Body of pancreas (tissue), 4 donors: ENCODE measurements around the gene MARVELD2. TPM values are rescaled to one million over a fixed set of nuclear protein-coding genes. Genes with fewer than 3 reads are reported as not detected.
A peak's percentile ranks its signal among the peaks of the same experiment; 100 is the strongest.
"Not testable (repeated sequence)": the region's sequence is repeated elsewhere in the genome, so short reads cannot be mapped to it uniquely, and the experiment has no call there.

ENCODE experiments used
- ATAC-seq: fragments of 150-250 bp; one replicate; pipeline ENCODE4 v1.9.1; 2016
- DNase-seq, 4 donors: peaks; one replicate each; pipeline ENCODE4 v3.0.0-alpha.2; 2019
- H3K27ac ChIP-seq, 4 donors: fragments of 200-600 bp; sonication (generic); 1 replicate in 3 of 4; 2 replicates in 1 of 4; pipeline versions ENCODE4 v1.5.1 to v1.6.1; 2016 to 2019; ENCODE audit warnings: mild to moderate bottlenecking in 1 of 4, mixed read lengths in 1 of 4, moderate library complexity in 1 of 4
- H3K27me3 ChIP-seq, 2 donors: fragments of 200-600 bp; sonication (generic); one replicate each; pipeline ENCODE4 v1.6.0; 2016; ENCODE audit warnings: mild to moderate bottlenecking in 1 of 2
- H3K36me3 ChIP-seq, 2 donors: fragments of 200-600 bp; sonication (generic); replicated peaks in 1 of 2; 2 replicates each; pipeline ENCODE4 v1.5.1; 2016; ENCODE audit warnings: low read depth in 2 of 2; ENCODE audit not compliant: insufficient read depth in 1 of 2
- H3K4me1 ChIP-seq: fragments of 200-600 bp; sonication (generic); one replicate; pipeline ENCODE4 v1.6.0; 2016
- H3K4me3 ChIP-seq, 2 donors: fragments of 200-600 bp; sonication (generic); 1 replicate in 1 of 2; 2 replicates in 1 of 2; pipeline ENCODE4 v1.5.1; 2016 to 2019
- H3K9me3 ChIP-seq, 3 donors: fragments of 200-600 bp; sonication (generic); 1 replicate in 2 of 3; 2 replicates in 1 of 3; pipeline ENCODE4 v1.5.1; 2016
- POLR2A ChIP-seq, 3 donors: fragments of 450-650 bp; IDR thresholded peaks; one replicate each; pipeline ENCODE4 v1.6.1; 2016; ENCODE audit warnings: antibody characterized with exemption in 3 of 3, mild to moderate bottlenecking in 2 of 3
- WGBS, 2 donors: methylation state at CpG; one replicate each; pipeline ENCODE4 v1.1.5; 2017; 5-methylcytosine and 5-hydroxymethylcytosine counted together
- intact Hi-C: fragments of 100-400 bp; cut with DNase I; formaldehyde crosslinking; loops from one replicate; pipeline ENCODE4 v1.15.1; 2023
- total RNA-seq, 2 donors: library from RNA; depleted of rRNA; stranded (reverse); fragments of >200 nt; gene quantifications; one replicate each; pipeline ENCODE4 v1.1.0, GENCODE V29; 2016
- TF ChIP-seq, protein P1 (sequence below), 7 experiments: fragments of 450-650 bp in 4 of 7; fragments of 200-600 bp in 3 of 7; sonication (generic) in 3 of 7; IDR thresholded peaks; one replicate each; pipeline ENCODE4 v1.5.1; 2016 to 2019; ENCODE audit warnings: antibody characterized with exemption in 7 of 7

The MARVELD2 gene
- total RNA-seq, 2 donors from 2014 or later: 15.5 to 19.7 TPM

DNA sequence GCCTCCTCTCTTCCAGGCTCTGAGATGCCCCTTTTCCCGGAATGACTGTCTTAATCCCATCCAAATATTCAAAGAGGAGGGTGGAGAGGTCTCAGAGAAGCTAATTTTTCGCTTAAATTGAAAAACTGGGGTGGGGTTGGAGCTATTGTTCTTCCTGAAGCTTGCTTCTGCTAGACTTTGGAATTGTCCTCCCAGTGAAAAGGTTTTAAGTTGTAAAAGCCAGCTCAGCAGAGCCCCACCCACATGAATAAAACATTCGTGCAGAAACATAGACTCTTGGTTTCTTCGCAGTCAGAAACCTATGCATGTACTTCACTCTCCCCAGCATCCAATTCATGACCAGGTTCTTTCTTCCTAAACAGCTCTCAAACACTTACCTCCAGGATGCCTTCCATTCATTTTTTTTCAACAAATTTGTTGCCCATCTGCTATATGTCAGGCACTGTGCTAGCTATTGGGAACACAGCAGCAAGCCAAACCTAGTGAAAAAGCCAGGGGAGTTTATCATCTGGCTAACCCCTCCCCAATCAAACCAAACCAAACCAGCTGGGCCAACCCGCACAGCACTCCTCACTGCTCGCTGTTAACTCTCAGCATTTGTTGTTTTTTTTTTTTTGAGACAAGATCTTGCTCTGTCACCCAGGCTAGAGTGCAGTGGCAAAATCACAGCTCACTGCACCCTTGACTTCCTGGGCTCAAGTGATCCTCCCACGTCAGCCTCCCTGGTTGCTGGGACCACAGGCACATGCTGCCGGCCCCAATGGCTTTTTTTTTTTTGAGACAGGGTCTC lies 39.7 kb downstream of the MARVELD2 start:
- TF ChIP-seq, protein P1, sequence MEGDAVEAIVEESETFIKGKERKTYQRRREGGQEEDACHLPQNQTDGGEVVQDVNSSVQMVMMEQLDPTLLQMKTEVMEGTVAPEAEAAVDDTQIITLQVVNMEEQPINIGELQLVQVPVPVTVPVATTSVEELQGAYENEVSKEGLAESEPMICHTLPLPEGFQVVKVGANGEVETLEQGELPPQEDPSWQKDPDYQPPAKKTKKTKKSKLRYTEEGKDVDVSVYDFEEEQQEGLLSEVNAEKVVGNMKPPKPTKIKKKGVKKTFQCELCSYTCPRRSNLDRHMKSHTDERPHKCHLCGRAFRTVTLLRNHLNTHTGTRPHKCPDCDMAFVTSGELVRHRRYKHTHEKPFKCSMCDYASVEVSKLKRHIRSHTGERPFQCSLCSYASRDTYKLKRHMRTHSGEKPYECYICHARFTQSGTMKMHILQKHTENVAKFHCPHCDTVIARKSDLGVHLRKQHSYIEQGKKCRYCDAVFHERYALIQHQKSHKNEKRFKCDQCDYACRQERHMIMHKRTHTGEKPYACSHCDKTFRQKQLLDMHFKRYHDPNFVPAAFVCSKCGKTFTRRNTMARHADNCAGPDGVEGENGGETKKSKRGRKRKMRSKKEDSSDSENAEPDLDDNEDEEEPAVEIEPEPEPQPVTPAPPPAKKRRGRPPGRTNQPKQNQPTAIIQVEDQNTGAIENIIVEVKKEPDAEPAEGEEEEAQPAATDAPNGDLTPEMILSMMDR (IDR thresholded peaks at IDR 0.05): no peak
- no peak for TF ChIP-seq POLR2A (IDR thresholded peaks at IDR 0.05)
- Histone ChIP-seq H3K4me1 (peaks cover 59% of the 10 kb centered on the region), H3K27me3 (no peaks in the 10 kb centered on the region), H3K4me3 (no peak overlapping the region), H3K36me3 (no peaks in the 10 kb centered on the region), H3K27ac (peak overlapping the region; percentile 25 to 88 (median 66)), H3K9me3 (no peaks in the 10 kb centered on the region)
- ATAC-seq: peak; percentile 6
- 43 to 44% methylated on average over 8 of the region's 8 CpGs for WGBS, 2 donors
- intact Hi-C loops: no loop called here
- DNase-seq: peak in 3 of 4 donors; percentile 13 to 41 (median 24)

DNA sequence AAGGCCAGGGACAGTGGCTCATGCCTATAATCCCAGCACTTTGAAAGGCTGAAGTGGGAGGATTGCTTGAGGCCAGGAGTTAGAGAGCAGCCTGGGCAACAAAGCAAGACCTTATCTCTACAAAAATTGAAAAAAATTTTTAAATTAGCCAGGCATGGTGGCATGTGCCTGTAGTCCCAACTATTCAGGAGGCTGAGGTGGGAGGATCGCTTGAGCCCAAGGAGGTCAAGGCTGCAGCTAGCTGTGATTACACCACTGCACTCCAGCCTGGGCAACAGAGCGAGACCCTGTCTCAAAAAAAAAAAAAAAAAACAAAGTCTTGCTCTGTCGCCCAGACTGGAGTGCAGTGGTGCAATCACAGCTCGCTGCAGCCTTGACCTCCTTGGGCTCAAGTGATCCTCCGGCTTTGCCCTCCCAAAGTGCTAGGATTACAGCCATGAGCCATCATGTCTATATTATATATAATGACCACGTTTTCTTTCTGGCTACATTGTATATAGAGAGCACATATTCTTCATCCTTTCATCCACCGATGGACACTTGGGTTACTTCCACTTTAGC lies 40.6 kb downstream of the MARVELD2 start:
- WGBS, 2 donors: 41 to 75% methylated on average over 7 of the region's 7 CpGs
- H3K36me3 ChIP-seq, H3K4me3 ChIP-seq, H3K27me3 ChIP-seq, DNase-seq, intact Hi-C loops, H3K9me3 ChIP-seq, ATAC-seq: not testable (repeated sequence)
- H3K27ac ChIP-seq: peak overlapping the region in 3 of 4 donors; percentile 60 to 88 (median 72)
- H3K4me1 ChIP-seq: peaks cover 54% of the 10 kb centered on the region

DNA sequence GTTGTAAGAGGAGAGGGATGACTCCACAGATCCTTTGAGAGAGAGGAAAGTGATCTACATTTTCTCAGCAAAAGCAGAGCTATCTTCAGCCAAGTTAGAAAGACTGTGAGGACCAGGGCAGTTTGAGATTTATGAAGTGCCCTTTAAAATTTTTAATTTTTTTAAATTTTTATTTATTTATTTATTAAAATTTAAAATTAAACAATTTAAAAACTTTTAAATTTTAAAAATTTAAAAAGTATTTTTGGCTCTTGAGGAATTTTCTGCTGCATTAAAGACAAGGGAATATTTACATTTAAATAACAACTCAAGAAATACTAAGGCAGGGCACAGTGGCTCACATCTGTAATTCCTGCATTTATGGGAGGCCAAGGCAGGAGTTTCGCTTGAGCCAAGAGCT lies 47.3 kb downstream of the MARVELD2 start:
- no peak for ATAC-seq
- WGBS, 2 donors: 90 to 100% methylated on average over 1 of the region's 1 CpG

DNA sequence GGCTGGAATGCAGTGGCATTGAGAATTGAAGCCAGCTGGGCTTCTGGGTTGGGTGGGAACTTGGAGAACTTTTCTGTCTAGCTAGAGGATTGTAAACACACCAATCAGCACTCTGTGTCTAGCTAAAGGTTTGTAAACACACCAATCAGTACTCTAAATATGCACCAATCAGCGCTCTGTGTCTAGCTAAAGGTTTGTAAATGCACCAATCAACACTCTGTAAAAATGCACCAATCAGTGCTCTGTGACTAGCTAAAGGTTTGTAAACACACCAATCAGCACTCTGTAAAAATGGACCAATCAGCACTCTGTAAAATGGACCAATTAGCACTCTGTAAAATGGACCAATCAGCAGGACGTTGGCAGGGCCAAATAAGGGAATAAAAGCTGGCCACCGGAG lies 51.5 kb downstream of the MARVELD2 start:
- H3K4me3 ChIP-seq, H3K27me3 ChIP-seq, DNase-seq, intact Hi-C loops, H3K9me3 ChIP-seq, ATAC-seq, H3K36me3 ChIP-seq, H3K4me1 ChIP-seq, H3K27ac ChIP-seq: not testable (repeated sequence)
- 98 to 100% methylated on average over 2 to 3 of the region's 3 CpGs for WGBS, 2 donors

More for the DNA sequence above, 47.3 kb downstream of the MARVELD2 start:
- no peaks in the 10 kb centered on the region for H3K9me3 ChIP-seq
- no peaks in the 10 kb centered on the region for H3K36me3 ChIP-seq
- intact Hi-C loops: no loop called here
- no peak overlapping the region for H3K4me3 ChIP-seq
- H3K27me3 ChIP-seq: no peaks in the 10 kb centered on the region
- DNase-seq: no peak
- no peak for TF ChIP-seq POLR2A (IDR thresholded peaks at IDR 0.05)
- TF ChIP-seq, protein P1 (IDR thresholded peaks at IDR 0.05): no peak
- H3K4me1 ChIP-seq: no peaks in the 10 kb centered on the region
- no peak overlapping the region for H3K27ac ChIP-seq

DNA sequence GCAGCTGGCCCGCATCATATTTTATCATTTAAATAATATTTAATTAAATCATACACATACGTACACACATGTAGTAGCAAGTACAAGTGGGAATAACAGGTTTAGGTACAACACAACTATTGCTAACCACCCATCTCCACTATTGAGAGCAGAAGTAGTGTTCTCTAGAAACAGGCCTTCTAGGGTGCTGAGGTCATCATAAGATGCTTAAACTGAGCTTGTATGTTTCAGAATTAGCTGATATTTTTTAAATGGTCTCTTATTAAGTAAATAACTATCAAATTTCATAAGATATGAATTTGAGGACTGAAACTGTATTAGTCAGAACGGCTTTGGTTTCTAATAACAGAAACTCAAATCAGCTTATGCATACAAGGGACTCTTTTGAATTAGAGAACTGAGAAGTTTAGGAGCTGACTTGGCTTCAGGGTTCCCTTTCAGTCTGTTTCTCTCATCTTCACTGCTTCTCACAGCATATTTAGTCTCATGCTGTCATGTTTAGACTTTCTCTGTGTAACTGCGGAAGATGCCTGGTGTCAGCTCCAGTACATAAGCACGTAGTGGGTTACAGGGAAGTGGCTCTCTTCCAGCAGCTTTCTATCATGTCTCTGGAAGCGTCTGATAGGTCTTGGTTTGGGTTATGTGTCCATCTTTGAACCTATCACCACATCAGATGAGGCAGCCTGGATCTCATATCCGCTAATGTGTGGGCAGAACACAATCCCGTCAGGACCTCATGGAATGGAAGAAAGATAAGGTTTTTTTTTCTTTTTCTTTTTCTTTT lies 52.7 kb downstream of the MARVELD2 start:
- H3K9me3 ChIP-seq: no peaks in the 10 kb centered on the region
- intact Hi-C loops: no loop called here
- no peaks in the 10 kb centered on the region for H3K27me3 ChIP-seq
- H3K4me1 ChIP-seq: no peaks in the 10 kb centered on the region
- DNase-seq (no peak), ATAC-seq (no peak)
- WGBS, 2 donors: 87 to 88% methylated on average over 8 of the region's 8 CpGs
- no peak overlapping the region for H3K4me3 ChIP-seq
- H3K36me3 ChIP-seq: no peaks in the 10 kb centered on the region
- TF ChIP-seq POLR2A (IDR thresholded peaks at IDR 0.05): no peak
- TF ChIP-seq, protein P1 (IDR thresholded peaks at IDR 0.05): no peak
- no peak overlapping the region for H3K27ac ChIP-seq
